CD4-positive, alpha-beta T cell treated with Interferon alpha-2 for 1 hour (primary cell): ENCODE measurements around the gene ACRBP.
A peak's percentile ranks its signal among the peaks of the same experiment; 100 is the strongest.

Experiments
- DNase-seq, 2 donors: peaks; one replicate each; pipeline ENCODE4 v3.0.0-alpha.2; 2020 to 2022

The ACRBP gene

GRCh38 chr12:6647083-6647604 is at the start of gene ACRBP:
Gene ACRBP (minus strand): TSS chr12:6647432. CDS start chr12:6647366, 66 bp downstream.
- DNase-seq = peak in 1 of 2 donors; percentile 59

- DNase-seq = no peak
These were observed 48.2 kb upstream of the ACRBP start for GRCh38 chr12:6695313-6696045.

GRCh38 chr12:6694701-6695100 is 47.5 kb upstream of the ACRBP start:
- DNase-seq = no peak

- no peak for DNase-seq
These were observed 46.7 kb upstream of the ACRBP start for GRCh38 chr12:6693832-6694355.

GRCh38 chr12:6692888-6693287 is 45.7 kb upstream of the ACRBP start:
- no peak for DNase-seq

GRCh38 chr12:6691473-6691872 is 44.2 kb upstream of the ACRBP start:
- no peak for DNase-seq

- DNase-seq = peak; percentile 98
These were observed 42.0 kb upstream of the ACRBP start, which contains the start of gene ZNF384 for GRCh38 chr12:6688999-6689882. Gene ZNF384 (minus strand): TSS chr12:6689375. CDS start chr12:6679520, 9,855 bp downstream.

- peak in 1 of 2 donors; percentile 48 for DNase-seq
These were observed 41.3 kb upstream of the ACRBP start for GRCh38 chr12:6688543-6688998.

GRCh38 chr12:6685814-6686213 is 38.6 kb upstream of the ACRBP start:
- no peak for DNase-seq

- peak; percentile 40 to 78 for DNase-seq
These were observed 37.4 kb upstream of the ACRBP start for GRCh38 chr12:6684609-6685008.

- no peak for DNase-seq
These were observed 29.7 kb upstream of the ACRBP start for GRCh38 chr12:6676962-6677361.

GRCh38 chr12:6672143-6672542 is 24.9 kb upstream of the ACRBP start:
- no peak for DNase-seq

GRCh38 chr12:6667559-6668210 is 20.5 kb upstream of the ACRBP start:
- no peak for DNase-seq

GRCh38 chr12:6666211-6666610 is 19.0 kb upstream of the ACRBP start:
- DNase-seq = no peak

- DNase-seq = no peak
These were observed 17.7 kb upstream of the ACRBP start for GRCh38 chr12:6664902-6665301.

GRCh38 chr12:6662906-6663742 is 15.9 kb upstream of the ACRBP start, which contains the start of gene ING4:
Gene ING4 (minus strand): TSS chr12:6663119. CDS start chr12:6663101, 18 bp downstream.
- DNase-seq = peak; percentile 99

GRCh38 chr12:6662602-6662905 is 15.3 kb upstream of the ACRBP start:
- no peak for DNase-seq

GRCh38 chr12:6653987-6654386 is 6.8 kb upstream of the ACRBP start:
- DNase-seq = no peak

GRCh38 chr12:6653342-6653741 is 6.1 kb upstream of the ACRBP start:
- no peak for DNase-seq

GRCh38 chr12:6652391-6652790 is 5.2 kb upstream of the ACRBP start:
- no peak for DNase-seq

- DNase-seq = no peak
These were observed 3.6 kb upstream of the ACRBP start for GRCh38 chr12:6650832-6651231.
